Neural progenitor cell (in vitro differentiated cells): ENCODE data around the gene LTA. TPM values are rescaled to one million over a fixed set of nuclear protein-coding genes. Genes with fewer than 3 reads are reported as not detected.

Source experiments
- DNase-seq: peaks from one replicate; pipeline ENCODE4 v3.0.0-alpha.2; 2016; ENCODE audit warnings: low spot score
- H2AFZ ChIP-seq: fragments of 200-600 bp; sonication (generic); replicated peaks from 2 replicates; pipeline ENCODE4 v1.6.1; 2016; ENCODE audit warnings: antibody characterized with exemption
- H3F3A ChIP-seq: fragments of 200-600 bp; sonication (generic); 2 replicates; pipeline ENCODE4 v1.6.1; 2016; ENCODE audit warnings: antibody characterized with exemption, low read depth
- H3K27ac ChIP-seq: fragments of 200-600 bp; sonication (generic); 2 replicates; pipeline ENCODE4 v1.5.1; 2016; ENCODE audit warnings: mild to moderate bottlenecking
- H3K27me3 ChIP-seq: fragments of 200-600 bp; sonication (generic); 2 replicates; pipeline ENCODE4 v1.6.1; 2016; ENCODE audit warnings: mild to moderate bottlenecking, moderate library complexity
- H3K36me3 ChIP-seq: fragments of 200-600 bp; sonication (generic); 2 replicates; pipeline ENCODE4 v1.5.1; 2016
- H3K4me1 ChIP-seq: fragments of 200-600 bp; sonication (generic); 2 replicates; pipeline ENCODE4 v1.6.1; 2016; ENCODE audit warnings: mixed run types
- H3K4me2 ChIP-seq: fragments of 200-600 bp; sonication (generic); 2 replicates; pipeline ENCODE4 v1.6.1; 2016
- H3K4me3 ChIP-seq: fragments of 200-600 bp; sonication (generic); 2 replicates; pipeline ENCODE4 v1.5.1; 2016
- H3K79me2 ChIP-seq: fragments of 200-600 bp; sonication (generic); 2 replicates; pipeline ENCODE4 v1.6.1; 2016; ENCODE audit warnings: low read depth
- H3K9ac ChIP-seq: fragments of 200-600 bp; sonication (generic); 2 replicates; pipeline ENCODE4 v1.6.1; 2016
- H3K9me3 ChIP-seq: fragments of 200-600 bp; sonication (generic); 2 replicates; pipeline ENCODE4 v1.5.1; 2016; ENCODE audit warnings: low read depth
- H4K20me1 ChIP-seq: fragments of 200-600 bp; sonication (generic); 2 replicates; pipeline ENCODE4 v1.6.1; 2016; ENCODE audit warnings: low read depth
- H3K27ac Mint-ChIP-seq: 3 replicates; pipeline ENCODE4 v1.8.0; 2021; ENCODE audit warnings: mixed read lengths
- H3K27me3 Mint-ChIP-seq: 2 replicates; pipeline ENCODE4 v1.8.0; 2022; ENCODE audit warnings: low read depth, mild to moderate bottlenecking, inconsistent platforms, moderate library complexity, mixed read lengths; ENCODE audit not compliant: insufficient read depth
- H3K36me3 Mint-ChIP-seq: 3 replicates; pipeline ENCODE4 v1.8.0; 2021; ENCODE audit warnings: mixed read lengths
- H3K4me1 Mint-ChIP-seq: 3 replicates; pipeline ENCODE4 v1.8.0; 2021; ENCODE audit warnings: mixed read lengths
- H3K4me3 Mint-ChIP-seq: 3 replicates; pipeline ENCODE4 v1.8.0; 2021; ENCODE audit warnings: mild to moderate bottlenecking, moderate library complexity, mixed read lengths
- H3K9me3 Mint-ChIP-seq: 3 replicates; pipeline ENCODE4 v1.8.0; 2020; ENCODE audit warnings: mixed read lengths
- EZH2 ChIP-seq: fragments of 200-600 bp; sonication (generic); IDR thresholded peaks from 2 replicates; pipeline ENCODE4 v1.6.1; 2017; ENCODE audit warnings: antibody characterized with exemption, mild to moderate bottlenecking, moderate library complexity
- EZH2phosphoT487 ChIP-seq: fragments of 200-600 bp; sonication (generic); IDR thresholded peaks from 2 replicates; pipeline ENCODE4 v1.6.1; 2017; ENCODE audit warnings: antibody characterized with exemption
- total RNA-seq: library from RNA; depleted of rRNA; stranded (reverse); fragments of >200 nt; gene quantifications from 2 replicates; pipeline ENCODE4 v1.2.3, GENCODE V29; 2015; ENCODE audit warnings: low replicate concordance
- TF ChIP-seq, protein P1 (sequence below): fragments of 200-600 bp; sonication (generic); IDR thresholded peaks from 2 replicates; pipeline ENCODE4 v1.5.1; 2017; ENCODE audit warnings: antibody characterized with exemption, mild to moderate bottlenecking

Gene LTA
- total RNA-seq, 1 donor from 2014 or later: not detected

DNA sequence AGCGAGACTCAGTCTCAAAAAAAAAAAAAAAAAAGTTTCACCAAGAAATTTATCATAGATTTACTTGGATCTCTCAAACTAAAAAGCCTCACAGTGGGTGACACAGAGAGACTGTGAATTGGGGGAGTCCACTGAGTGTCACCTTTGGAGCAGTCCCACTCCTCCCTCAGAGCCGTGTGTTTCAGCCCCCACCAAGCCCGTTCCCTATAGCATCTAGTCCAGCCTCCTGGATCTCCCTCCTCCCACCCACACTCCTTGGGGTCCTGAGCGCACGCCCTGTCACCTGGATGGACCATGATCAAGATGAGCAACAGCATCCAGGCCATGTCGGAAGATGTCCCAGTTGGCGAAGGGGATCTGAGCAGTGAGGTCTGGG, 20.3 kb downstream of the LTA start:
- H3K27ac Mint-ChIP-seq: no peak overlapping the region
- TF ChIP-seq EZH2 (no peak), EZH2phosphoT487 (no peak)
- TF ChIP-seq, protein P1, sequence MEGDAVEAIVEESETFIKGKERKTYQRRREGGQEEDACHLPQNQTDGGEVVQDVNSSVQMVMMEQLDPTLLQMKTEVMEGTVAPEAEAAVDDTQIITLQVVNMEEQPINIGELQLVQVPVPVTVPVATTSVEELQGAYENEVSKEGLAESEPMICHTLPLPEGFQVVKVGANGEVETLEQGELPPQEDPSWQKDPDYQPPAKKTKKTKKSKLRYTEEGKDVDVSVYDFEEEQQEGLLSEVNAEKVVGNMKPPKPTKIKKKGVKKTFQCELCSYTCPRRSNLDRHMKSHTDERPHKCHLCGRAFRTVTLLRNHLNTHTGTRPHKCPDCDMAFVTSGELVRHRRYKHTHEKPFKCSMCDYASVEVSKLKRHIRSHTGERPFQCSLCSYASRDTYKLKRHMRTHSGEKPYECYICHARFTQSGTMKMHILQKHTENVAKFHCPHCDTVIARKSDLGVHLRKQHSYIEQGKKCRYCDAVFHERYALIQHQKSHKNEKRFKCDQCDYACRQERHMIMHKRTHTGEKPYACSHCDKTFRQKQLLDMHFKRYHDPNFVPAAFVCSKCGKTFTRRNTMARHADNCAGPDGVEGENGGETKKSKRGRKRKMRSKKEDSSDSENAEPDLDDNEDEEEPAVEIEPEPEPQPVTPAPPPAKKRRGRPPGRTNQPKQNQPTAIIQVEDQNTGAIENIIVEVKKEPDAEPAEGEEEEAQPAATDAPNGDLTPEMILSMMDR: no peak

DNA sequence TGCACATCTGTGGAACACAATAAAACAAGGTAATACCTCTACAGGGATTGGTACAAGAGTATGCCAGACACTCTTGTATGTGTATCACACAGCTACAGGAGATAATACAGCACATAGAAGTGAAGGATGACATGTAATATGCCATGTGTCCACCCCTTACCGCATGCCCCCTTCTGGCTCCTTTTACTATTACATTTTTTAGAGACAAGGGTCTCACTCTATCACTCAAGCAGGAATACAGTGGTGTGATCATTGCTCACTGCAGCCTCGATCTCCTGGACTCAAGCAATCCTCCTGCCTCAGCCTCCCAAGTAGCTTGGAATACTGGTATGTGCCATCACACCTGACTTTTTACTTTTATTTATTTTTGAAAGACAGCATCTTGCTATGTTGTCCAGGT, 24.9 kb downstream of the LTA start:
- Histone ChIP-seq H3K4me3 (no peak overlapping the region), H4K20me1 (no peaks in the 10 kb centered on the region), H3K36me3 (no peaks in the 10 kb centered on the region), H3F3A (no peaks in the 10 kb centered on the region), H3K9me3 (no peaks in the 10 kb centered on the region), H3K4me2 (no peak overlapping the region), H3K4me1 (no peaks in the 10 kb centered on the region), H2AFZ (no peak overlapping the region), H3K9ac (no peak overlapping the region), H3K79me2 (no peaks in the 10 kb centered on the region), H3K27ac (no peak overlapping the region), H3K27me3 (no peaks in the 10 kb centered on the region)
- H3K4me3 Mint-ChIP-seq: no peak overlapping the region
- no peaks in the 10 kb centered on the region for H3K36me3 Mint-ChIP-seq
- H3K4me1 Mint-ChIP-seq: peaks cover 6% of the 10 kb centered on the region
- H3K9me3 Mint-ChIP-seq: no peaks in the 10 kb centered on the region
- peaks cover 11% of the 10 kb centered on the region for H3K27me3 Mint-ChIP-seq
- H3K27ac Mint-ChIP-seq: no peak overlapping the region
- no peak for TF ChIP-seq EZH2
- no peak for TF ChIP-seq EZH2phosphoT487
- TF ChIP-seq, protein P1: peak; percentile 50
- peak; percentile 40 for DNase-seq

More for the DNA sequence above, 20.3 kb downstream of the LTA start:
- H4K20me1 ChIP-seq: no peaks in the 10 kb centered on the region
- no peaks in the 10 kb centered on the region for H3K9me3 Mint-ChIP-seq
- no peak overlapping the region for H3K9ac ChIP-seq
- H3K36me3 Mint-ChIP-seq: no peaks in the 10 kb centered on the region
- H3K4me3 ChIP-seq: no peak overlapping the region
- peaks cover 2% of the 10 kb centered on the region for H3K4me1 Mint-ChIP-seq
- H3K27ac ChIP-seq: no peak overlapping the region
- H3K27me3 ChIP-seq: no peaks in the 10 kb centered on the region
- no peaks in the 10 kb centered on the region for H3F3A ChIP-seq
- H3K36me3 ChIP-seq: no peaks in the 10 kb centered on the region
- no peaks in the 10 kb centered on the region for H3K9me3 ChIP-seq
- peaks cover 7% of the 10 kb centered on the region for H3K27me3 Mint-ChIP-seq
- H3K4me1 ChIP-seq: no peaks in the 10 kb centered on the region
- no peaks in the 10 kb centered on the region for H3K79me2 ChIP-seq
- no peak for DNase-seq
- H3K4me2 ChIP-seq: no peak overlapping the region
- no peak overlapping the region for H3K4me3 Mint-ChIP-seq
- H2AFZ ChIP-seq: no peak overlapping the region

DNA sequence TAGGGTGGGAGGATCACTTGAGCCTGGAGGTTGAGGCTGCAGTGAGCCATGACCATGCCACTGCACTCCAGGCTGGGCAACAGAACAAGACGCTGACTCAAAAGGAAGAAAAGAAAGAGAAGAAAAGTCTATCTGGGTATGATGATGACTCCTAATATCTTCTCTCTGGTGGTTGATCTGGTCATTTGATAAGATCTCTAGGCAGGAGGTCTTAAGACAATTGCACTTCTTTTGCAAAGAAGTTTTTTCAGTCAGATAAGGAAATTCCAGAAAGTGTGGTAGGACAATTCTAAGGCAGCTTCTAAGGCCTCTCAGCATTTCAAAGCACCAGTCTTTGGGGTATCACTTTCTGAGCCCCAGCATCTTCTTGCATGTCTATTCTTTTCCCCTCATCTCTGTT, 35.2 kb downstream of the LTA start:
- H3K4me2 ChIP-seq: no peak overlapping the region
- no peak overlapping the region for H3K27ac Mint-ChIP-seq
- no peaks in the 10 kb centered on the region for H3K79me2 ChIP-seq
- DNase-seq: no peak
- no peak overlapping the region for H3K9ac ChIP-seq
- no peaks in the 10 kb centered on the region for H3K4me1 Mint-ChIP-seq
- H3K4me3 ChIP-seq: no peak overlapping the region
- no peaks in the 10 kb centered on the region for H3F3A ChIP-seq
- no peaks in the 10 kb centered on the region for H3K4me1 ChIP-seq
- H3K9me3 Mint-ChIP-seq: no peaks in the 10 kb centered on the region
- no peaks in the 10 kb centered on the region for H3K9me3 ChIP-seq
- H3K4me3 Mint-ChIP-seq: no peak overlapping the region
- no peaks in the 10 kb centered on the region for H4K20me1 ChIP-seq
- no peaks in the 10 kb centered on the region for H3K27me3 Mint-ChIP-seq
- H2AFZ ChIP-seq: no peak overlapping the region
- H3K36me3 ChIP-seq: no peaks in the 10 kb centered on the region
- H3K27me3 ChIP-seq: no peaks in the 10 kb centered on the region
- no peaks in the 10 kb centered on the region for H3K36me3 Mint-ChIP-seq
- no peak overlapping the region for H3K27ac ChIP-seq
- TF ChIP-seq EZH2phosphoT487 (no peak), EZH2 (no peak)
- TF ChIP-seq, protein P1: no peak
